HL-60/S4 (cell line): ENCODE measurements around the gene LETM1.

Experiments
- in situ Hi-C: fragments of 300-500 bp; cut with MboI; formaldehyde crosslinking; loops from 2 replicates; pipeline ENCODE4 v1.14.3; 2022; ENCODE audit warnings: low sequenced_read_pairs

The LETM1 gene

DNA sequence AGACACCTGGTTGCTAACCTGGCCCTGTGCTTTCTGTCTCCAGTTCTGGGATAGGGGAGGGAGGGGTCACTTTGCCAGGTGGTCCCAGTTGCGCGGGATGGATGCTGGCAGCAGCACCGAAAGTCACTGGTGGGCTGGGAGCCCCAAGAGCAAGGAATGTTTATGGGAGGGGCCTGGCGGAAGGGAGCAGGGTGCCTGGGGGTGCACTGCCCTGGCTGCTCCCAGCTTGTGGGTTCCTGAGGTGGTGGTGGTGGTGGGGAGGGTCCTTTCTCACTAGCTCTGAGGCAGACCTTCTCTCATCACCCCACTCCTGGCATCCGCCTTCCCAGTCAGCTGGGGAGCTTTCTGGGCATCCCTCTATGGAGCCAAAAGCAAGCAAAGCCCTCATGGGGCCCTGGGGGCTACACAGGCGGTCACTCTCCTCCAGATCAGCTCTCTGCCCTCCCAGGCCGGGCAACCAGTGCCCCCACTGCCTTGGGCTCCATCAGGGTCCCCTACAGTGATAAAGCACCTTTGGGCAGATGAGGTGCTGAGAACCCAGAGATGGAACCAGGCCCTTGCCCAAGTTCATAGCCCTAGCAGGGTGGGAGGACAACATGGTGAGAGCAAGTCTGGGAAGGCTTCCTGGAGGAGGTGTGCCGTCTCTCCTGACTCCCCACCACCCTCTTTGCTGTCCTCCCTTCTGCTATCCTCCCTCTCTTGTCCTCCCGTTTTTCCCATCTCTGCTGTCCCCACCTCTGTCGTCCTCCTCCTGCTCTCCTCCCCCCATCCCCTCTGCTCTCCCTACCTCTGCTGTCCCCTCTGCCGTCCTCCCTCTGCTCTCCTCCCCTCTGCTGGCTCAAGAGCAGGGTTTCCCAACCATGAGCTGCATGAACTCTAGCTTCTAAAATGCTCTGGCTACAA lies 46.9 kb downstream of the LETM1 start:
- in situ Hi-C loops, result no loop called here

DNA sequence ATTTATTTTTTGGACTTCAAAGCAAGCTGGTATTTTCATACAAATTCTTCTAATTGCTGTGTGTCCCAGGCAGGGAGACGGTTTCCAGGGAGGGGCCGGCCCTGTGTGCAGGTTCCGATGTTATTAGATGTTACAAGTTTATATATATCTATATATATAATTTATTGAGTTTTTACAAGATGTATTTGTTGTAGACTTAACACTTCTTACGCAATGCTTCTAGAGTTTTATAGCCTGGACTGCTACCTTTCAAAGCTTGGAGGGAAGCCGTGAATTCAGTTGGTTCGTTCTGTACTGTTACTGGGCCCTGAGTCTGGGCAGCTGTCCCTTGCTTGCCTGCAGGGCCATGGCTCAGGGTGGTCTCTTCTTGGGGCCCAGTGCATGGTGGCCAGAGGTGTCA lies 47.6 kb downstream of the LETM1 start:
- in situ Hi-C loops, result no loop called here

DNA sequence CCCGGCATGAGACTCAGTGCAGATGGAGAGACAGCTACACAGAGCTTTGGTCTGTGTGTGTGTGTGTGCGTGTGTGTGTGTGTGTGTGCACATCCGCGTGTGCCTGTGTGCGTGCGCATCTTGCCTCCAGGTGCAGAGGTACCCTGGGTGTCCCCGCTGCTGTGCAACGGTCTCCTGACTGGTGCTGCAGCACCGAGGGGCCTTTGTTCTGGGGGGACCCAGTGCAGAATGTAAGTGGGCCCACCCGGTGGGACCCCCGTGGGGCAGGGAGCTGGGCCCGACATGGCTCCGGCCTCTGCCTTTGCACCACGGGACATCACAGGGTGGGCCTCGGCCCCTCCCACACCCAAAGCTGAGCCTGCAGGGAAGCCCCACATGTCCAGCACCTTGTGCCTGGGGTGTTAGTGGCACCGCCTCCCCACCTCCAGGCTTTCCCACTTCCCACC lies 48.6 kb downstream of the LETM1 start:
- in situ Hi-C loops, result no loop called here

DNA sequence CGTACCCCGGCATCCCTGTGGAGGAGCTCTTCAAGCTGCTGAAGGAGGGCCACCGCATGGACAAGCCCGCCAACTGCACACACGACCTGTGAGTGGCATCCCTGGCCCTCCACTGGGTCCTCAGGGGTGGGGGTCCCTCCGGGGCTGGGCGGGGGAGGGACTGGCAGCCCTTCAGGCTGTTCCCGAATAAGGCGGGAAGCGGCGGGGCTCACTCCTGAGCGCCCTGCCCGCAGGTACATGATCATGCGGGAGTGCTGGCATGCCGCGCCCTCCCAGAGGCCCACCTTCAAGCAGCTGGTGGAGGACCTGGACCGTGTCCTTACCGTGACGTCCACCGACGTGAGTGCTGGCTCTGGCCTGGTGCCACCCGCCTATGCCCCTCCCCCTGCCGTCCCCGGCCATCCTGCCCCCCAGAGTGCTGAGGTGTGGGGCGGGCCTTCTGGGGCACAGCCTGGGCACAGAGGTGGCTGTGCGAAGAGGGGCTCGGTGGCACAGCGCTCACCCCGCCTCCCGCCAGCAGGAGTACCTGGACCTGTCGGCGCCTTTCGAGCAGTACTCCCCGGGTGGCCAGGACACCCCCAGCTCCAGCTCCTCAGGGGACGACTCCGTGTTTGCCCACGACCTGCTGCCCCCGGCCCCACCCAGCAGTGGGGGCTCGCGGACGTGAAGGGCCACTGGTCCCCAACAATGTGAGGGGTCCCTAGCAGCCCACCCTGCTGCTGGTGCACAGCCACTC lies 49.2 kb downstream of the LETM1 start:
- in situ Hi-C loops, result no loop called here

DNA sequence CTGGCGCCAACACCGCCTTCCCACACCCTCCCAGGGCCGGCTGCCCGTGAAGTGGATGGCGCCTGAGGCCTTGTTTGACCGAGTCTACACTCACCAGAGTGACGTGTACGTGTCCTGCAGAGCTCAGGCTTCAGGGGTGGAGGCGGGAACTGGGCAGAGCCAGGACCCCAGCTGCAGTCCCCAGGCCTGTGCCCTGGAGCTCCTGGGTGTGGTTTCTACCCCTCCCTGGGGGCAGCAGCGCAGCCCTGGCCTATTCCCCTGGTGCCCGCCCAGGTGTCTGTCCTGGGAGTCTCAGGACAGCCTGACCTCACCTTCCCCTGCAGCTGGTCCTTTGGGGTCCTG lies 49.8 kb downstream of the LETM1 start:
- in situ Hi-C loops, result no loop called here

DNA sequence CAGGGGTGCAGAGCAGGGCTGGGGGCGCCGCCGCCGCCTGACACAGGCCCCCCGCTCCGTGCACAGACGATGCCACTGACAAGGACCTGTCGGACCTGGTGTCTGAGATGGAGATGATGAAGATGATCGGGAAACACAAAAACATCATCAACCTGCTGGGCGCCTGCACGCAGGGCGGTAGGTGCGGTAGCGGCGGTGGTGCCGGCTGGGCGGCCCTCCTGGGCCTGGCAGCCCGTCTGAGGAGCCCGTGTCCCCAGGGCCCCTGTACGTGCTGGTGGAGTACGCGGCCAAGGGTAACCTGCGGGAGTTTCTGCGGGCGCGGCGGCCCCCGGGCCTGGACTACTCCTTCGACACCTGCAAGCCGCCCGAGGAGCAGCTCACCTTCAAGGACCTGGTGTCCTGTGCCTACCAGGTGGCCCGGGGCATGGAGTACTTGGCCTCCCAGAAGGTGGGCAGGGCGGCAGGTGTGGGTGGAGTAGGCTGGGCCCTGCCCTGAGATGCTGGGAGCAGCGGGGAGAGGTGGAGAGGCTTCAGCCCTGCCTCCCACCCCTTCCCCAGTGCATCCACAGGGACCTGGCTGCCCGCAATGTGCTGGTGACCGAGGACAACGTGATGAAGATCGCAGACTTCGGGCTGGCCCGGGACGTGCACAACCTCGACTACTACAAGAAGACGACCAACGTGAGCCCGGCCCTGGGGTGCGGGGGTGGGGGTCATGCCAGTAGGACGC lies 50.3 kb downstream of the LETM1 start:
- in situ Hi-C loops, result no loop called here

DNA sequence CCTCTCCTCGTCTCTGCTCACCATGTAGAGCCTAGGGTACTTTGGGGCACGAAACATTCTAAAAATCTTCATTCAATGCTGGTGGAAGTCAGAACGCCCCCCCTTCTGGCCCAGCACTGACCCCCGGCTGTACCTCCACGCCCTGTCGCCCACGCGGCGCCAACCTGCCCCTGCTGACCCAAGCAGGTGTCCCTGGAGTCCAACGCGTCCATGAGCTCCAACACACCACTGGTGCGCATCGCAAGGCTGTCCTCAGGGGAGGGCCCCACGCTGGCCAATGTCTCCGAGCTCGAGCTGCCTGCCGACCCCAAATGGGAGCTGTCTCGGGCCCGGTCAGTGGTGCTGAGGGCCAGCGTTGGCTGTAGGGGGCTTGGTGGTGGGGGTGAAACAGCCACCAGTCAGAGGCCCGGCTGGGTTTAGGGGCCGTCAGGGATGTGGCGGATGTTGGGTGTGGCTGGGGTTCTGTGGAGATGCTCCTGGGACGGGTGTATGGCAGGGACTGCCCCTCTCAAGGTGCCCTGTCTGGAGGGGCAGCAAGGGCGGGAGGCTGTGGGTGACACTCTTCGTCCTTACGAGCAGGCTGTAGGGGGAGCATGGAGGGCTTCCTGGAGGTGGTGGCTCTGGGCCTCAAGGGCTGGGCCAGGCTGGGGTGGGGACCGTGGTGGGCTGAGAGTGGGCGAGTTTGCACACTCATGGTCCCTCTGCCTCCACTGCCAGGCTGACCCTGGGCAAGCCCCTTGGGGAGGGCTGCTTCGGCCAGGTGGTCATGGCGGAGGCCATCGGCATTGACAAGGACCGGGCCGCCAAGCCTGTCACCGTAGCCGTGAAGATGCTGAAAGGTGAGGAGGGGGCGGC lies 51.1 kb downstream of the LETM1 start:
- in situ Hi-C loops, result no loop called here

DNA sequence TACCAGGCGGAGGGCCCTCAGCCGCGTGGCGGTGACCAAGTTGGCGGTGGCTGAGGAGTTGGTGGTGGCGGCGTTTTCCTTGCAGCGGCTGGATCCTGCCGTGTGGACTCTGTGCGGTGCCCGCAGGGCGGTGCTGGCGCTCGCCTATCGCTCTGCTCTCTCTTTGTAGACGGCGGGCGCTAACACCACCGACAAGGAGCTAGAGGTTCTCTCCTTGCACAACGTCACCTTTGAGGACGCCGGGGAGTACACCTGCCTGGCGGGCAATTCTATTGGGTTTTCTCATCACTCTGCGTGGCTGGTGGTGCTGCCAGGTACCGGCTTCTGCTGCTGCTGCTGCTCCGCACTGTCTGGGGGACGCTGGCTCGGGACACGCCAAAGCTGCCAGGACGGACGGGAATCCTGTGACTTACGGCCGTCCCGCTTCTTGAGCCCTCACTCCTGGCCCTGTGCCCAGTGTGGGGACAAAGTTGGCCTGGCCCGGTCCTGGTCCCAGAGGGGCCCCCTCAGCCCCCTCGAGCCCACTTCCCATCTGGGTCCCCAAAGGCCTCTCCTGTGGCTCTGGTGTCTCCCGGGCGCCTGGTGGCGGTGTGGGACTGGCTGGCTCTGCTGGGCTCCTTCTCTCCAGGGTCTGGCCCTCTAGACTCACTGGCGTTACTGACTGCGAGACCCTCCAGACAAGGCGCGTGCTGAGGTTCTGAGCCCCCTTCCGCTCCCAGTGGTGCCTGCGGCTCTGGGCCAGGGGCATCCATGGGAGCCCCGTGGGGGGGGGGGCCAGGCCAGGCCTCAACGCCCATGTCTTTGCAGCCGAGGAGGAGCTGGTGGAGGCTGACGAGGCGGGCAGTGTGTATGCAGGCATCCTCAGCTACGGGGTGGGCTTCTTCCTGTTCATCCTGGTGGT lies 52.2 kb downstream of the LETM1 start:
- in situ Hi-C loops, result no loop called here

DNA sequence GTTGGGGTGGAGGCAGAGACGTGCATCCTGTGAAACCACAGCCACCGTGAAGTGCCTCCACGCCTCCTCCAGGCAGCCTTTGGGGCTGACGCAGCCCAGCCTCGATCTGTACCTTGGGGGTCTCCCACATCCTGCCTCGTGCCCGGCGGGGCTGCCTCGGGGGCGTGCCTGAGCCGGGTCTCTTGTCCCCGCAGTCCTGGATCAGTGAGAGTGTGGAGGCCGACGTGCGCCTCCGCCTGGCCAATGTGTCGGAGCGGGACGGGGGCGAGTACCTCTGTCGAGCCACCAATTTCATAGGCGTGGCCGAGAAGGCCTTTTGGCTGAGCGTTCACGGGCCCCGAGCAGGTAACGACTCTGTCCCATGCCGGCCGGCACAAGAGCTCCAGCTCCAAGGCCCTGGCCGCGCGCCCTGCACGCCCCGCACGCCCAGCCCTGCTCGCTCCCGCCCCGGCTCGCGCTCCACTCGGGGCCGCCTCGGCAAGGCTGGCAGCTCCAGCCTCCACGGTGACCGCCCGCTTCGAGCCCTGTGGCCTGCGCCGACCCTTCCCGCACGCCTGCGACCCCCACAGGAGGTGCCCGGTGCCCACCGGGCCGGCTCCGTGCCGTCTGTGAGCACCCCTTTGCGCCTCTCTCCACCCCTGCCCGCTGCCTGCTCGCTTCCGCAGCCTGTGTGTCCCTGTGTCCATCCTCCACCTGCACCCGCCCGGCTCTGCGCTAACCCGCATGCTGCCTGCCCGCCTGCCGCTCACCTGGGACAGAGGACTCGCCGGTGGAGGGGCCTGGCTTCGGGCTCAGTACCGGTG lies 53.0 kb downstream of the LETM1 start:
- in situ Hi-C loops, result no loop called here

DNA sequence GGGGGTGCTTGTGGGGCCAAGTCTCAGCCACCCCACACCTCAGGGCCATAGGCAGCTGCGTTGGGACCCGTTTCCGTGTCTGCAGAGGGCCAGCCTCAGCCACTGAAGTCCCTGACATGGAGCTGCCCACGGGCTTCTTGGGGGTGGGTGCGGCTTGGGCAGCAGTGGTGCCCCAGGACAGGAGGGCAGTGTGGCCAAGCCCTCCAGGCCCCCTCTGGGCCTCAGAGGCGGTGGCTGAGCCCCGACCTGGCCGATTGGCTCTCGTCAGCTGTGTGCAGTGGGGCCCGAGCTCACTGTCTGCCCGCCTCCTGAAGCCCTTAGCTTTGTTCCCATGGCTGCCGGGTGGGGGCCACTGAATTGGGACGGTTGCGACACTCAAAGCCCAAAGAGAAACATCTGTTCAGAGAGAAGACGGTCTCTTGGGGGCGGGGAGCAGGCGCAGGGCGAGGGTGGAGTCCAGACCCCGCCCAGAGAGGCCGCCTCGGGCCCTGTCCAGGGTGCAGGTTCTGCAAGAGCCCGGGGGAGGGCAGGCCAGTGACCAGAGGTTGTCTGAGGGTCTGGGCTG lies 53.7 kb downstream of the LETM1 start:
- in situ Hi-C loops, result no loop called here

DNA sequence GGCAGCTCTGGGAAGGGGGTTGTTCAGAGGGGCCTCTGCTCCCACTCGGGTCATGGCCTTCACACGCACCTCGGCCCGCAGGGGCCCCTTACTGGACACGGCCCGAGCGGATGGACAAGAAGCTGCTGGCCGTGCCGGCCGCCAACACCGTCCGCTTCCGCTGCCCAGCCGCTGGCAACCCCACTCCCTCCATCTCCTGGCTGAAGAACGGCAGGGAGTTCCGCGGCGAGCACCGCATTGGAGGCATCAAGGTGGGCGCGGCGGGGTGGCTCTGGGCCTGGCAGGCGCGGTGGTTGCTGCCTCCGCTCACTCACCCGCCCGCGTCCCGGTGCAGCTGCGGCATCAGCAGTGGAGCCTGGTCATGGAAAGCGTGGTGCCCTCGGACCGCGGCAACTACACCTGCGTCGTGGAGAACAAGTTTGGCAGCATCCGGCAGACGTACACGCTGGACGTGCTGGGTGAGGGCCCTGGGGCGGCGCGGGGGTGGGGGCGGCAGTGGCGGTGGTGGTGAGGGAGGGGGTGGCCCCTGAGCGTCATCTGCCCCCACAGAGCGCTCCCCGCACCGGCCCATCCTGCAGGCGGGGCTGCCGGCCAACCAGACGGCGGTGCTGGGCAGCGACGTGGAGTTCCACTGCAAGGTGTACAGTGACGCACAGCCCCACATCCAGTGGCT lies 54.5 kb downstream of the LETM1 start:
- in situ Hi-C loops, result no loop called here

DNA sequence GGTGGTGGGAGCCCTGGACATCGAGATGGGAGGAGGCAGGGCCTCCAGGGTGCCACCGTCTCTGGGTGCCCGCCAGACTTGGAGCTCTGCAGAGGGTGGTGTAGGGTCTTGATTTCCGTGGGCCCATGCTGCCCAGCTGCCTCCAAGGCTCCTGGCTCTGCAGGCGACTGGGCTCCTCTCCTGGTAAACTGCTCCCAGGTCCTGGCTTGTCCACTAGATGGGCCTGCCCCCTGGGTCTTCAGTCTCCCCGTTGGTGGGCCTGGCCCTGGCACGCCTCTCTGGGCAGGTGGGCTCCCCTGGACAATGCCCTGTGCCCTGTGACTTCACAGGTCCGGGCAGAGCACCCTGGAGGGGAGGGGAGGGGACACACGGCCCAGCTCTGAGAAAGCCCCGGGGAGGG lies 55.2 kb downstream of the LETM1 start:
- in situ Hi-C loops, result no loop called here

DNA sequence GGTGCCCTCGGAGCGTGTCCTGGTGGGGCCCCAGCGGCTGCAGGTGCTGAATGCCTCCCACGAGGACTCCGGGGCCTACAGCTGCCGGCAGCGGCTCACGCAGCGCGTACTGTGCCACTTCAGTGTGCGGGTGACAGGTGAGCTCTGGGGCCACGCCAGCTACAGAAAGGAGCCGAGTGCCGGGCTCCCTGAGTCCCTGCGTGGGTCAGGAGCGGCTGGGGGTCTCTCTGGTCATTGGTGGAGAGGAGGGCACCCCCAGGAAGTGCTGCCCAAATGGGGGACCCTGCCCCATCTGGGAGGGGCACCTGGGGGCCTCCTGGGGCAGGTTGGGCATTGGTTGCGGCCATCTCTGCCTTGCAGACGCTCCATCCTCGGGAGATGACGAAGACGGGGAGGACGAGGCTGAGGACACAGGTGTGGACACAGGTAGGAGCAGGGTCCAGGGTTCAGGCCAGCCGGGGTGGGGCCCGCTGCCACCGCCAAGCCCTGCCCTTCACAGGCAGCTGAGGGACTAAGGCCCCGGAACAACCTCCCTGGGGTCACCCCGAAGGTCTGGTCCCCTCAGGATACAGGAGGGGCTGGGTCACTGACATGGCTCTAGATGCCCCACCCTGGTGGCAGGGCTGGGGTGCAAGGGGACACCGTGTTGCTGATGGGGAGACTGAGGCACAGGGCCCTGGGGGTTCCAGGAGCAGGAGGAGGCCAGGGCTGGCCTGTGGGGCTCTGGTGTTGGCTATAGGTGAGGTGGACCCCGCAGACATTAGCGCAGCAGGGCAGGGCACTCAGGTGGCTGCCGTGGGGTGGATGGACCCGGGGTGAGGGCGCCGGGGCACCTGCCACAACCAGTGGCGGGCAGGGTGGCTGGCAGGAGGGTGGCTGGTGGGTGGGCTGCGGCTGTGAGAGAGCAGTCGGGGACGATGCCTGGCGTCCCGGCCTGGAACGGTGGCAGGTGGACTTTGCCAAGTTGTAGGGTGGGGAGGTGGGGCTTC lies 56.3 kb downstream of the LETM1 start:
- in situ Hi-C loops, result no loop called here

DNA sequence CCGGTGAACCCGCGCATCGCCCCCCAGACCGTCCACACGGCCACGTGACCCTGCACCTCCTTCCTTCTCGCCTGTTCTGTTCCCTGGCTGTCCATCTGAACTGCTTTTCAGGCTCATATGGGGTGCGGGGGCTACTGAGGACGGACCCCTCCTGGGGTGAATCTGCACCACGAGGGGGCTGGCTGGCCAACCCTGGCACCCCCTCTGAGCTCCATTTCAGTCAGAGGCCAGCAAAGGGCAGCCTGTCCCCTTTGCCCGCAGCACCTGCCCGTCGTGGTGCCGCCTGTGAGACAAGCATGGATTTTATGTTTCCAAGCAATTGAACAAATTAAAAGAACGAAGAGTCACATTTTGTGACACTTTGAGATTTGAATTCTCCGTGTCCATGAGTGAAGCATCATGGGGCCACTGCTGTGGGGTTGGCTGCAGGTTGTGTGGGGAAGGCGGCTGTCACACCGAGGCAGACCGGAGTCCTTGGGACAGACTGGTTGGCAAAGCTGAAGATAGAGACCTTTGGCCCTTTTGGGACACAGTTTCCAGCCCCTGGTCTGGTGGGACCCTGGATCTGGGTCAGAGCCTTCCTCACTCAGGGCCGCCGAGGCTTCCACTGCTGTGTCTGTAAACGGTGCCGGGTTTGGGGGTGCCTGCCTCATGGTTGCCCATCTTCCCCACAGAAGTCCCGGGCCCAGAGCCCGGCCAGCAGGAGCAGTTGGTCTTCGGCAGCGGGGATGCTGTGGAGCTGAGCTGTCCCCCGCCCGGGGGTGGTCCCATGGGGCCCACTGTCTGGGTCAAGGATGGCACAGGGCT lies 57.2 kb downstream of the LETM1 start:
- in situ Hi-C loops, result no loop called here

DNA sequence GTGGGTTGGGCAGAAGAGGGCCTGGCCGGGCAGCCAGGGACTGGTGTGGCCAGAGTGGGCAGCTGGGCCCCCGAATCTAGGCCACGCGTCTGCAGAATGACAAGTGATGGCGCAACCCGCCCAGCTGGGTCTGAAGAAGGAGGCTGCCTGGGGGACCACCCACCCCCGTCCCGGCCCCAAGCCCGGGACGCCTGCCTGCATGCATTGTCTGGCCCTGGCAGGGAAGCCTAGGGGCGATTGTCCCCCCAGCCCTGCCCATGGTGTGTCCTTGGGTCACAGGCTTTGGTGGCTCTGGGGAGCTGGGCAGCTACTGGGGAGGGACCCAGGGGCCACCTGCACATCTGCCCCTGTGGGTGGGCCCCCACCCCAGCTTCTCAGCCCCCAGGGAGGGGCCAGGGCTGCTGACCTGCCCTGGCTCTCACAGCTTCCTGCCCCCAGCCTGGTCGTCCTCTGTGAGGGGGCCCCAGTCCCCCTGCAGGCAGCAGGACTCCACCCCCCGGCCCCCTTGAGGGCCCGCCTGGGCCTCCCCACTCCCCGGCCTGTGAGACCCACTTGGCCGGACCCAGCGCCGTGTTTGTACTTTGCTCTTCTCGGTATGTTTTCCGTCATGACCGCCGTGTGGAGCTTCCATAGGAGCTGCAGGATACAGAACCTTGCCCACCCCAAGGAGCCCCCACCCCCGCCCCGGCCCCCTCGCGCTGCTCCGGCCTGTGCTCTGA lies 57.9 kb downstream of the LETM1 start:
- in situ Hi-C loops, result no loop called here
